Activated naive CD8-positive, alpha-beta T cell treated with anti-CD3 and anti-CD28 coated beads, Interleukin-2, amount 50 U/mL, for 24 hours (primary cell): ENCODE data around the gene ITPR3.
A peak's percentile ranks its signal among the peaks of the same experiment; 100 is the strongest.
"Not testable (repeated sequence)": the region's sequence is repeated elsewhere in the genome, so short reads cannot be mapped to it uniquely, and the experiment has no call there.

Experiments
- ATAC-seq: fragments of 150-1000 bp; cut with Tn5 transposase; one replicate; pipeline ENCODE4 v1.10.0; 2021
- DNase-seq: peaks from one replicate; pipeline ENCODE4 v3.0.0; 2021
- H3K27ac Mint-ChIP-seq: one replicate; pipeline ENCODE4 v1.8.0; 2021; ENCODE audit warnings: mild to moderate bottlenecking, mixed read lengths
- H3K27me3 Mint-ChIP-seq: one replicate; pipeline ENCODE4 v1.8.0; 2021; ENCODE audit warnings: mixed read lengths
- H3K36me3 Mint-ChIP-seq: one replicate; pipeline ENCODE4 v1.8.0; 2021; ENCODE audit warnings: low read depth, mixed read lengths
- H3K4me1 Mint-ChIP-seq: one replicate; pipeline ENCODE4 v1.8.0; 2021; ENCODE audit warnings: mixed read lengths
- H3K4me3 Mint-ChIP-seq: one replicate; pipeline ENCODE4 v1.8.0; 2021; ENCODE audit warnings: mild to moderate bottlenecking, moderate library complexity, mixed read lengths
- H3K9me3 Mint-ChIP-seq: one replicate; pipeline ENCODE4 v1.8.0; 2021; ENCODE audit warnings: mixed read lengths

Gene ITPR3

GRCh38 chr6:33616913-33617312, 4.2 kb upstream of the ITPR3 start:
- ATAC-seq: no peak
- no peaks in the 10 kb centered on the region for H3K9me3 Mint-ChIP-seq
- H3K27me3 Mint-ChIP-seq: peaks cover 2% of the 10 kb centered on the region
- H3K27ac Mint-ChIP-seq: no peak overlapping the region
- no peak overlapping the region for H3K4me3 Mint-ChIP-seq
- no peak for DNase-seq
- no peaks in the 10 kb centered on the region for H3K36me3 Mint-ChIP-seq
- peaks cover 16% of the 10 kb centered on the region for H3K4me1 Mint-ChIP-seq

- peak overlapping the region; percentile 84 for H3K4me3 Mint-ChIP-seq
- ATAC-seq: no peak
- H3K27me3 Mint-ChIP-seq: peaks cover 2% of the 10 kb centered on the region
- H3K4me1 Mint-ChIP-seq: peaks cover 36% of the 10 kb centered on the region
- no peak overlapping the region for H3K27ac Mint-ChIP-seq
- peaks cover 10% of the 10 kb centered on the region for H3K36me3 Mint-ChIP-seq
- DNase-seq: no peak
- H3K9me3 Mint-ChIP-seq: no peaks in the 10 kb centered on the region
Observed at GRCh38 chr6:33619166-33619840, 1.8 kb upstream of the ITPR3 start.

DNA sequence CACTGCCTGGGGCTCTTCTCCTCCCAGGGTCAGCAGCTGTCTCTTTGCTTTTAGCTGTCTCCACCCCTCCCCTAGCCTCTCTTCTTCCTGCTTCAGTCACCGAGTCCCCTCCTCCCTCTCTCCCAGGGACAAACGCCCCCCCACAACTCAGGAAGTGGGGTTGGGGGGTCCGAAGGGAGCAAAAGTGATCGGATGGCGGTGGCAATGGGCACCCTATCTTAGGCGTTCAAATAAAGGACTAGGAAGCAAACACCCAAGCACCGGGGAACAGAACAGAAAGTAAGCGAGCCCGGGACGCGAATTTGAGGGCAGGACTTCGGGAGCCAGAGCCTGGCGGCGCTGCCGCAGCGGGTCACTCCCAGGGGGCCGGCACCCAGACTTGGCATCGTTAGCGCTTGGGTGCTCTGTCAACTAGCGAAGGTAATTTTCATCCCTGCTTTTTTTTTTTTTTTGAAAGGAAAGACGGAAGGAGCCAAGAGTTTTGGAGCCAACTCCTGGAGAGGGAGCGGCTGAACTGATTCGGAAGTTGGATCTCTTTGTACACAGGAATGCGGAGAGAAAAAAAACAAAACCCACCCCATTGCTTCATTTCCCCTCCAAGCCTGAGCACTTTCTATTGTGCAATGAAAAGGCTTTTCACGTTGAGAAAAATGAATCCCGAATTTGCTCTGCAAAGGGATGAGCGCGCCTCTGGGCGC, 815 bp upstream of the ITPR3 start:
- H3K27ac Mint-ChIP-seq: peak overlapping the region; percentile 77
- H3K27me3 Mint-ChIP-seq: peaks cover 2% of the 10 kb centered on the region
- H3K36me3 Mint-ChIP-seq: peaks cover 16% of the 10 kb centered on the region
- no peaks in the 10 kb centered on the region for H3K9me3 Mint-ChIP-seq
- peak; percentile 36 for DNase-seq
- H3K4me1 Mint-ChIP-seq: peaks cover 40% of the 10 kb centered on the region
- ATAC-seq: no peak
- peak overlapping the region; percentile 84 for H3K4me3 Mint-ChIP-seq

DNA sequence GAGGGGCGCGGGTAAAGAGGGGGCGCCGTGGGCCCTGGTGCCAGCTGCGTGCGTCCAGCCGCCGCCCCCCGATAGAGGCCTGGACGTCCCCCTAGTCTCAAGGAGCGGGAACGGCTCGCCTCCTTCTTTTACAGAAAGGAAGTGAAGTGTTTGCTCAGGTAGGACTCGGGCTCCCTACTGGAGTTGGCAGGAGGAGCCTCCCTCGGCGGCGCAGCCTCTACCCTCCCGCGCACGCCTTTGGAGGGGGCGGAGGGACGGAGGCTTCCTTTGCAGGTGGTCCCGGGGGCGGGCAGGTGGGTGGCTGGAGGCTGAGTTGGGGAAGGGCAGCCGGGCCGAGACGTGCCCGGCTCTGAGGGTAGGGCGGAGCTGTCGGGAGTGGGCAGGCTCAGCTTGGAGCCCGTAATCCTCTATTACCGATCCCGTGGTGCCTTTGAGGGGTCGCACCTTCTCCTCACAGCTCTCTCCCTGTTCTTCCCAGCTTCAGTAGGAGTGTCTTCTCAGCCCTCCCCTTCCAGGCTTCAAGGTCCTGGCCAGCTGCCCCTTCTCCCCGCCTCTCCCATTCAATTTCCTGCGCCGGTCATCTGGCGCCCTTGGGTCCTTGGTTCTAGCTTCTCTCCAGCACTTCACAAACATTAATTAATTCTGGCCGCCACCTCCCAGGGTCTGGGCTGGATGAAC, 728 bp downstream of the ITPR3 start:
- Mint-ChIP-seq H3K4me3 (peak overlapping the region; percentile 92), H3K27ac (peak overlapping the region; percentile 81), H3K4me1 (peaks cover 38% of the 10 kb centered on the region), H3K27me3 (peaks cover 2% of the 10 kb centered on the region), H3K36me3 (peaks cover 16% of the 10 kb centered on the region), H3K9me3 (no peaks in the 10 kb centered on the region)
- DNase-seq (peak; percentile 44), ATAC-seq (peak; percentile 27)

DNA sequence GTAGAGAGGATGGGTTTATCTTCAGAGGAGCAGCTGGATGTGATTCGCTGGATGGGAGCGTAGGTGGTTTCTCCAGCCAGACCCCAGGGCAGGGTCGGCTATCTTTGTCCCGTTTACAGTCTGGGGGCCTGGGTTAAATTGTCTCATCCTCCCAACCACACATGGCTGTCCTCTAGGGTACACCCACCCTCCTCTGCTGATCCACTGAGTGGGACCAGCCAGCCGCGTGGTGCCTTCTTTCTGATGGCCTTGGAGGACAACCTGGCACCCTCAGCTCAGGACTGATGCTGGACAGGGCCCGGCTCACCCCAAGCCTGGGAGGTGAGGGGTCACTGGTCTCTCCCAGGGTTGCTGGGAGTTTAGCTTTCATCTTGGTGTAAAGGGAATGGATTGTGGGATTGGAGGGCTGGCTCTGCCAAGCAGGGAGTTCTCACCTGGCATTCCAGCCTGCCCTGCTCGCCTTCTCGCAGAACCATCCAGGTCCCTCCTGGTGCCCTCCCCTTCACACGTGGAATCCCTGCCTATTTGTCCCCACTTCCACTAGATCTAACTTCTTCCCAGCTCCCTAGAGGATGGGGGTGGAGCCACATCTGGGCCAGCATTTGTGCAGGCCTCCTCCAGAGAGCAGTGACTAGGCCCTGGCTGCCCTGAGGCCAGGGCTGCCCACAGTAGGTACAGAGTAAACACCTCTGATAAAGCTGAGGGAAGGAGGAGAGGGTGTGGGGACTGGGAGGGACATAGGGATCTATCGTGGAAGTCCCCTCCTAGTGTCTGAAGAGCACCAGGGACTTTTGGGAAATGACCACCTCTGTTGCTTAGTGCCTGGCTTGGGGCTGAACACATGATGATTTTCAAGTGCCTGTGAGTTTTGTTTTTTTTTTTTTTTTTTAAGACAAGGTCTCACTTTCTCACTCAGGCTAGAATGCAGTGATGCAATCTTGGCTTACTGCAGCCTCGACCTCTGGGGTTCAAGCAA, 1.6 kb downstream of the ITPR3 start:
- peaks cover 41% of the 10 kb centered on the region for H3K4me1 Mint-ChIP-seq
- H3K27ac Mint-ChIP-seq: peak overlapping the region; percentile 81
- H3K9me3 Mint-ChIP-seq: no peaks in the 10 kb centered on the region
- no peak for DNase-seq
- no peak for ATAC-seq
- H3K27me3 Mint-ChIP-seq: peaks cover 2% of the 10 kb centered on the region
- H3K36me3 Mint-ChIP-seq: peaks cover 19% of the 10 kb centered on the region
- H3K4me3 Mint-ChIP-seq: peak overlapping the region; percentile 92

GRCh38 chr6:33623895-33624381, 2.8 kb downstream of the ITPR3 start:
- Mint-ChIP-seq H3K4me1 (peaks cover 44% of the 10 kb centered on the region), H3K4me3 (no peak overlapping the region), H3K36me3 (peaks cover 19% of the 10 kb centered on the region), H3K9me3 (no peaks in the 10 kb centered on the region), H3K27ac (peak overlapping the region; percentile 52), H3K27me3 (no peaks in the 10 kb centered on the region)
- no peak for DNase-seq
- no peak for ATAC-seq

- H3K27ac Mint-ChIP-seq: no peak overlapping the region
- H3K36me3 Mint-ChIP-seq: peaks cover 19% of the 10 kb centered on the region
- H3K4me3 Mint-ChIP-seq: no peak overlapping the region
- H3K9me3 Mint-ChIP-seq: no peaks in the 10 kb centered on the region
- DNase-seq (no peak), ATAC-seq (no peak)
- no peaks in the 10 kb centered on the region for H3K27me3 Mint-ChIP-seq
- H3K4me1 Mint-ChIP-seq: peaks cover 35% of the 10 kb centered on the region
Observed at GRCh38 chr6:33624856-33625255, 3.7 kb downstream of the ITPR3 start.

GRCh38 chr6:33627876-33628275, 6.8 kb downstream of the ITPR3 start:
- no peak overlapping the region for H3K4me3 Mint-ChIP-seq
- peaks cover 30% of the 10 kb centered on the region for H3K4me1 Mint-ChIP-seq
- ATAC-seq (no peak), DNase-seq (no peak)
- no peaks in the 10 kb centered on the region for H3K27me3 Mint-ChIP-seq
- peak overlapping the region; percentile 4 for H3K27ac Mint-ChIP-seq
- no peaks in the 10 kb centered on the region for H3K9me3 Mint-ChIP-seq
- H3K36me3 Mint-ChIP-seq: peaks cover 22% of the 10 kb centered on the region

DNA sequence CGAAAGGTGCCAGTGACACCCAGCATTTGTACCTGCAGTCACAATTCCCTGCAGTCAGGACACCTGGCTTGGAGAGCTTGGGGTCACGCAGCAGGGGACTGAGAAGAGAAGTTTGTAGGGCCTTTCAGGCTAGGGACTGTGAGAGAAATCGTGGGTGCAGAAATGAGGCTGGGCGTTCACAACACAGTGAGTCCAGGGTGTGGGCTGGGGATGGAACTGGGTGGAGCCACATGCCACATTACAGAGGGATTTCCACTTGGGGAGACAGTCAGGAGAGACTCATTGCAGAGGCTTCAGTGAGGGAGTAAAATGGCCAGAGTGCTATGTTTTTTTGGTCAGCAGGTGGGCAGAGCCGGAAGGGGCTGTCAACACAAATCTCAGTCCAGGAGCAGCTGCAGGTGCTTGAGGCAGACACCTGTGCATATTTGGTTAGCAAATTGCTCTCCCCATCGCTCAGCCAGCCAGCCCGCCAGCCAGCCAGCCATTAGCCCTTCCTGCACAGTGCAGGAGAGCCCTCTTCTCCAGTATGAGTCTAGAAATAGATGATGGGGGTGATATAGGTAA, 7.4 kb downstream of the ITPR3 start:
- DNase-seq: no peak
- Mint-ChIP-seq H3K9me3 (no peaks in the 10 kb centered on the region), H3K27ac (no peak overlapping the region), H3K4me1 (peaks cover 29% of the 10 kb centered on the region), H3K36me3 (peaks cover 17% of the 10 kb centered on the region), H3K4me3 (no peak overlapping the region), H3K27me3 (no peaks in the 10 kb centered on the region)
- ATAC-seq: no peak

DNA sequence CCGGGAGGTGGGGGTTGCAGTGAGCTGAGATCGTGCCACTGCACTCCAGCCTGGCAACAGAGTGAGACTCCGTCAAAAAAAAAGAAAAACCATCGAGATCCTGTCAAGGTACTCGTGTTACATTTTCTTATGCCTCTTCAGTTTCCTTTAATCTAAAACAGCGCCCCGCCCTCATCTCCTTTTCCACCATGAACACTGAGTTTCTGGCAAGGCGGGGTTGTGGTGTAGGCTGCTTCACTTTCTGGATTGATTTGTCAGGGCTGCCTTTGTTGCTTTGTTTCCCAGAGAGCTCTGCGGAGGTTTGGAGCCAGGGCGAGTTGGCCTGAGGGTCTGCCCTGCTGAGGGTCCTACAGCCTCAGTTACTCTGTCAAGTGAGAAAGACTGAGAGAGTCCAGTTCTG, 8.9 kb downstream of the ITPR3 start:
- no peak overlapping the region for H3K27ac Mint-ChIP-seq
- no peaks in the 10 kb centered on the region for H3K9me3 Mint-ChIP-seq
- H3K36me3 Mint-ChIP-seq: peaks cover 7% of the 10 kb centered on the region
- ATAC-seq (no peak), DNase-seq (no peak)
- H3K4me3 Mint-ChIP-seq: no peak overlapping the region
- H3K4me1 Mint-ChIP-seq: peaks cover 32% of the 10 kb centered on the region
- no peaks in the 10 kb centered on the region for H3K27me3 Mint-ChIP-seq

DNA sequence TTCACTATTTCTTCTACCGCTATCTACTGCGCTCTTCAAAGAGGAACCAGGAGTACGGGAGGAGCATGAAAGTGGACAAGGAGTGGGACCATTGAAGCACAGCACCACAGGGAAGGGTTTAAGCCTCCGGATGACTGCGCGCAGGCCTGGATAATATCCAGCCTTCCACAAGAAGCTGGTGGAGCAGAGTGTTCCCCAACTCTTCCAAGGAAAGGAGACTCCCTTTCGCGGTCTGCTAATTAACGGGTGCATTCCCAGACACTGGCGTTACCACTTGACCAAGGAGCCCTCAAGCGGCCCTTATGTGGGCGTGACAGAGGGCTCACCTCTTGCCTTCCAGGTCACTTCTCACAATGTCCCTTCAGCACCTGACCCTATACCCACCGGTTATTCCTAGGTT, 10.4 kb downstream of the ITPR3 start:
- H3K27me3 Mint-ChIP-seq, DNase-seq, H3K9me3 Mint-ChIP-seq, H3K4me3 Mint-ChIP-seq, ATAC-seq, H3K27ac Mint-ChIP-seq: not testable (repeated sequence)
- H3K4me1 Mint-ChIP-seq: peaks cover 38% of the 10 kb centered on the region
- peaks cover 10% of the 10 kb centered on the region for H3K36me3 Mint-ChIP-seq

DNA sequence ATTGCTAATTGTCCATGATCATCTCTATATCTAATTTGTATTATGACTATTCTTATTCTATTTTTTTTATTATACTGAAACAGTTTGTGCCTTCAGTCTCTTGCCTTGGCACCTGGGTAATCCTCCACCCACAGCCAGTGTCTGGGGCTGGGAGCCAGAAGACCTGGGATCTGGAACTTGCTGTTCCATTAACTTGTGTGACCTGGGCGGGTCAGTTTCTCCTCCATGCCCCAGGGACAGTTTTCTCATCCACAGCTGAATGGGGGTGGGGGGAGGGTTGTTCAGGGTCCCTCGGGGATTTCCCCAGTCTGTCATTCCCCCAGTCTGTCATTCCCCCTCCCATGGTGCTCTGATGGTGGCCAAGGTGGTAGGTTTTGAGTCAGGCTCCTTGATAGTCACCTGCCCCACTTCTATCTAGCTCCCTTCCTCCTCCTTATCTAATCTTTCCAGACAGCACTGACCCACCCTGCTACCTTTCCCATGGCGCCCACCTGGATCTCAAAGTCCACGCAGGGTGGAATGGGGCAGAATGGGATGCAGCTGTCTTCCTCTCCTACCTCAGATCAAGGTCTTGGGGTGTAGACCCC, 10.9 kb downstream of the ITPR3 start:
- DNase-seq (no peak), ATAC-seq (no peak)
- H3K4me1 Mint-ChIP-seq: peaks cover 40% of the 10 kb centered on the region
- H3K9me3 Mint-ChIP-seq: no peaks in the 10 kb centered on the region
- no peak overlapping the region for H3K4me3 Mint-ChIP-seq
- no peaks in the 10 kb centered on the region for H3K27me3 Mint-ChIP-seq
- H3K36me3 Mint-ChIP-seq: peaks cover 11% of the 10 kb centered on the region
- H3K27ac Mint-ChIP-seq: peak overlapping the region; percentile 62

GRCh38 chr6:33632558-33633039, 11.5 kb downstream of the ITPR3 start:
- H3K27ac Mint-ChIP-seq: peak overlapping the region; percentile 62
- peaks cover 8% of the 10 kb centered on the region for H3K36me3 Mint-ChIP-seq
- peaks cover 41% of the 10 kb centered on the region for H3K4me1 Mint-ChIP-seq
- ATAC-seq (peak; percentile 69), DNase-seq (peak; percentile 55)
- H3K27me3 Mint-ChIP-seq: no peaks in the 10 kb centered on the region
- no peaks in the 10 kb centered on the region for H3K9me3 Mint-ChIP-seq
- H3K4me3 Mint-ChIP-seq: peak overlapping the region; percentile 69
